IMR-90 (cell line): ENCODE data around the gene KRT33A. TPM values are rescaled to one million over a fixed set of nuclear protein-coding genes. Genes with fewer than 3 reads are reported as not detected.

Source experiments
- ATAC-seq: fragments of 200-7000 bp; cut with Tn5 transposase; 2 replicates; pipeline ENCODE4 v1.9.1; 2020; ENCODE audit warnings: low read depth, mild to moderate bottlenecking, moderate library complexity
- BruUV-seq: library from RNA; stranded (reverse); fragments of 400-500 nt; replicated peaks from 2 replicates; lab custom pipeline; 2021; lab: Mats Ljungman, UMichigan
- CTCF ChIA-PET: fragments of 300-600 bp; formaldehyde crosslinking; extraction: SDS; loops from one replicate; lab custom pipeline; 2021; ENCODE audit warnings: antibody characterized with exemption; lab: Yijun Ruan, JAX
- POLR2A ChIA-PET: fragments of 300-600 bp; sonication (Branson Sonifier 250); formaldehyde crosslinking; loops from one replicate; lab custom pipeline; 2022; ENCODE audit warnings: antibody characterized with exemption; ENCODE audit not compliant: unreplicated experiment; lab: Charles Lee
- DNase-seq: peaks from one replicate; pipeline ENCODE4 v3.0.0; 2013
- H2AFZ ChIP-seq: replicated peaks from 2 replicates; pipeline ENCODE3; 2013; ENCODE audit warnings: low read length, mild to moderate bottlenecking; ENCODE audit not compliant: poor library complexity
- H2AK5ac ChIP-seq: 2 replicates; pipeline ENCODE4 v1.6.1; 2013; ENCODE audit warnings: low read depth, low read length, inconsistent platforms
- H2AK9ac ChIP-seq: replicated peaks from 2 replicates; pipeline ENCODE3; 2013; ENCODE audit warnings: mild to moderate bottlenecking, low read depth, low read length, moderate library complexity; ENCODE audit not compliant: poor library complexity
- H2BK120ac ChIP-seq: 2 replicates; pipeline ENCODE4 v1.6.1; 2013; ENCODE audit warnings: low read depth, low read length, inconsistent platforms
- H2BK15ac ChIP-seq: 3 replicates; pipeline ENCODE4 v1.6.1; 2013; ENCODE audit warnings: low read depth, low read length, inconsistent platforms
- H2BK20ac ChIP-seq: 2 replicates; pipeline ENCODE4 v1.6.1; 2013; ENCODE audit warnings: low read depth, mild to moderate bottlenecking, inconsistent platforms, low read length, moderate library complexity
- H2BK5ac ChIP-seq: 2 replicates; pipeline ENCODE4 v1.6.1; 2013; ENCODE audit warnings: mild to moderate bottlenecking, low read depth, low read length, inconsistent platforms; ENCODE audit not compliant: poor library complexity, severe bottlenecking
- H3K14ac ChIP-seq: replicated peaks from 2 replicates; pipeline ENCODE4 v1.6.1; 2013; ENCODE audit warnings: low read depth, low read length, inconsistent platforms
- H3K18ac ChIP-seq: 2 replicates; pipeline ENCODE4 v1.6.1; 2013; ENCODE audit warnings: low read depth, low read length, control low read depth
- H3K23ac ChIP-seq: 2 replicates; pipeline ENCODE4 v1.6.1; 2013; ENCODE audit warnings: low read depth, low read length, inconsistent platforms
- H3K27ac ChIP-seq: 2 replicates; pipeline ENCODE4 v1.5.1; 2013; ENCODE audit warnings: mild to moderate bottlenecking, control low read depth, low read length; ENCODE audit not compliant: insufficient read depth
- H3K27me3 ChIP-seq: 2 replicates; pipeline ENCODE4 v1.6.1; 2013; ENCODE audit warnings: low read length; ENCODE audit not compliant: control insufficient read depth, insufficient read depth
- H3K36me3 ChIP-seq: 2 replicates; pipeline ENCODE4 v1.6.1; 2013; ENCODE audit warnings: low read length, mixed read lengths; ENCODE audit not compliant: control insufficient read depth, insufficient read depth
- H3K4ac ChIP-seq: 2 replicates; pipeline ENCODE4 v1.6.1; 2013; ENCODE audit warnings: low read depth, low read length, inconsistent platforms
- H3K4me1 ChIP-seq: 2 replicates; pipeline ENCODE4 v1.6.1; 2013; ENCODE audit warnings: low read length, mixed read lengths; ENCODE audit not compliant: control insufficient read depth, insufficient read depth
- H3K4me2 ChIP-seq: 2 replicates; pipeline ENCODE4 v1.6.1; 2013; ENCODE audit warnings: low read depth, mild to moderate bottlenecking, control low read depth, low read length, moderate library complexity
- H3K4me3 ChIP-seq: 2 replicates; pipeline ENCODE4 v1.5.1; 2013; ENCODE audit warnings: low read depth, mild to moderate bottlenecking, control low read depth, low read length, moderate library complexity; ENCODE audit not compliant: insufficient read depth
- H3K56ac ChIP-seq: 2 replicates; pipeline ENCODE4 v1.6.1; 2013; ENCODE audit warnings: low read length, inconsistent platforms; ENCODE audit not compliant: insufficient read depth; ENCODE audit errors: extremely low read depth
- H3K79me1 ChIP-seq, 2 experiments: 2 replicates each; pipeline ENCODE4 v1.6.1; 2013; ENCODE audit warnings: low read length in 2 of 2, inconsistent platforms in 1 of 2, low read depth in 1 of 2
- H3K9ac ChIP-seq: 2 replicates; pipeline ENCODE4 v1.6.1; 2013; ENCODE audit warnings: low read depth, low read length, control low read depth
- H3K9me1 ChIP-seq: 2 replicates; pipeline ENCODE4 v1.6.1; 2013; ENCODE audit warnings: low read length, inconsistent platforms; ENCODE audit not compliant: insufficient read depth
- H3K9me3 ChIP-seq: 2 replicates; pipeline ENCODE4 v1.6.1; 2013; ENCODE audit warnings: low read length; ENCODE audit not compliant: control insufficient read depth, insufficient read depth
- H4K20me1 ChIP-seq: 2 replicates; pipeline ENCODE4 v1.6.1; 2013; ENCODE audit warnings: low read length, inconsistent platforms; ENCODE audit not compliant: insufficient read depth
- H4K5ac ChIP-seq: 2 replicates; pipeline ENCODE4 v1.6.1; 2013; ENCODE audit warnings: mild to moderate bottlenecking, low read depth, low read length, control low read depth
- H4K8ac ChIP-seq, 2 experiments: 2 replicates each; pipeline ENCODE4 v1.6.1; 2013; ENCODE audit warnings: low read depth in 2 of 2, low read length in 2 of 2, control low read depth in 1 of 2, inconsistent platforms in 1 of 2
- H4K91ac ChIP-seq: 2 replicates; pipeline ENCODE4 v1.6.1; 2013; ENCODE audit warnings: low read depth, low read length, inconsistent platforms; ENCODE audit not compliant: insufficient read depth
- BHLHE40 ChIP-seq: fragments of 150-350 bp; IDR thresholded peaks from 2 replicates; pipeline ENCODE4 v1.6.1; 2016; ENCODE audit warnings: mild to moderate bottlenecking, low read depth, low read length
- CEBPB ChIP-seq: IDR thresholded peaks from 2 replicates; pipeline ENCODE4 v1.6.1; 2012; ENCODE audit warnings: low read depth, low read length, improper control_type of control experiment
- CHD1 ChIP-seq: IDR thresholded peaks from 2 replicates; pipeline ENCODE4 v1.6.1; 2012; ENCODE audit warnings: low read depth, low read length, improper control_type of control experiment
- CTCF ChIP-seq: conservative IDR thresholded peaks from 2 replicates; pipeline ENCODE4 v1.5.1; 2012; ENCODE audit warnings: mild to moderate bottlenecking, low read depth, low read length, improper control_type of control experiment
- ELK1 ChIP-seq: fragments of 150-350 bp; IDR thresholded peaks from 2 replicates; pipeline ENCODE4 v1.6.1; 2016; ENCODE audit warnings: low read depth, mild to moderate bottlenecking, low read length, moderate library complexity, borderline replicate concordance
- FOS ChIP-seq: fragments of 150-350 bp; IDR thresholded peaks from 2 replicates; pipeline ENCODE4 v1.6.1; 2016; ENCODE audit warnings: low read depth, low read length
- MAFK ChIP-seq: IDR thresholded peaks from 2 replicates; pipeline ENCODE4 v1.6.1; 2012; ENCODE audit warnings: low read depth, low read length, improper control_type of control experiment
- MAZ ChIP-seq: IDR thresholded peaks from 2 replicates; pipeline ENCODE4 v1.6.1; 2012; ENCODE audit warnings: low read depth, mild to moderate bottlenecking, low read length, improper control_type of control experiment, moderate library complexity, borderline replicate concordance
- MXI1 ChIP-seq: IDR thresholded peaks from 2 replicates; pipeline ENCODE4 v1.6.1; 2012; ENCODE audit warnings: low read depth, mild to moderate bottlenecking, low read length, moderate library complexity, borderline replicate concordance
- NFE2L2 ChIP-seq: fragments of 150-350 bp; IDR thresholded peaks from 2 replicates; pipeline ENCODE4 v1.6.1; 2016; ENCODE audit warnings: low read depth, mild to moderate bottlenecking, low read length
- POLR2A ChIP-seq: IDR thresholded peaks from 2 replicates; pipeline ENCODE4 v1.6.1; 2012; ENCODE audit warnings: mild to moderate bottlenecking, low read depth, low read length
- RAD21 ChIP-seq: IDR thresholded peaks from 2 replicates; pipeline ENCODE4 v1.6.1; 2012; ENCODE audit warnings: low read length, improper control_type of control experiment
- RCOR1 ChIP-seq: IDR thresholded peaks from 2 replicates; pipeline ENCODE4 v1.6.1; 2012; ENCODE audit warnings: mild to moderate bottlenecking, low read length, improper control_type of control experiment; ENCODE audit not compliant: insufficient replicate concordance
- RFX5 ChIP-seq: IDR thresholded peaks from 2 replicates; pipeline ENCODE4 v1.8.0; 2012; ENCODE audit warnings: low read depth, mild to moderate bottlenecking, low read length, moderate library complexity
- SMC3 ChIP-seq: fragments of 150-350 bp; IDR thresholded peaks from 2 replicates; pipeline ENCODE4 v1.6.1; 2016; ENCODE audit warnings: low read depth, mild to moderate bottlenecking, antibody characterized with exemption, low read length, moderate library complexity
- whole genome bisulfite sequencing, 2 experiments: methylation state at CpG; one replicate each; pipeline versions ENCODE4 v1.1.5 to v1.1.7; 2013; ENCODE audit warnings: missing lambda C conversion rate in 2 of 2; ENCODE audit not compliant: insufficient read length in 1 of 2; ENCODE audit errors: extremely low coverage in 2 of 2; 5-methylcytosine and 5-hydroxymethylcytosine counted together
- dilution Hi-C: fragments of 300-500 bp; cut with HindIII; formaldehyde crosslinking; loops from one replicate; pipeline ENCODE4 v1.14.3; 2018; ENCODE audit warnings: low sequenced_read_pairs; ENCODE audit not compliant: unreplicated experiment
- in situ Hi-C: fragments of 300-500 bp; cut with MboI; formaldehyde crosslinking; loops from 3 replicates; pipeline ENCODE4 v1.14.3; 2019; ENCODE audit warnings: low sequenced_read_pairs, inconsistent platforms, mixed read lengths
- intact Hi-C: fragments of 100-400 bp; cut with micrococcal nuclease; formaldehyde crosslinking; loops from 2 replicates; pipeline ENCODE4 v1.10.0; 2022
- polyA plus RNA-seq, 3 experiments: library from polyadenylated mRNA; depleted of rRNA; stranded (reverse); fragments of >200 nt; gene quantifications; 2 replicates each; pipeline ENCODE4 v1.2.3, GENCODE V29; 2012; ENCODE audit warnings: low replicate concordance in 1 of 3
- total RNA-seq: library from RNA; depleted of rRNA; stranded (reverse); fragments of >200 nt; gene quantifications from 2 replicates; pipeline ENCODE4 v1.2.3, GENCODE V29; 2012
- TF ChIP-seq, protein P1 (sequence below): fragments of 150-350 bp; IDR thresholded peaks from 2 replicates; pipeline ENCODE4 v1.6.1; 2017; ENCODE audit warnings: mild to moderate bottlenecking, antibody characterized with exemption, low read length, low read depth

KRT33A gene
- total and polyA plus RNA-seq, 2 of the 4 experiments (the other 2 are of a cell fraction) = not detected

- Histone ChIP-seq H2BK5ac (no peak overlapping the region), H3K9me1 (peaks cover 5% of the 10 kb centered on the region; the same call in 1 of the 2 replicates), H3K4ac (no peak overlapping the region), H3K36me3 (no peaks in the 10 kb centered on the region), H2AFZ (no peak overlapping the region), H2AK5ac (no peak overlapping the region), H2AK9ac (no peak overlapping the region), H3K23ac (no peak overlapping the region), H3K4me3 (no peak overlapping the region), H4K8ac (no peak overlapping the region), H4K5ac (no peak overlapping the region), H3K4me1 (no peaks in the 10 kb centered on the region), H3K9me3 (no peaks in the 10 kb centered on the region), H3K9ac (no peak overlapping the region), H2BK20ac (no peak overlapping the region), H2BK15ac (no peak overlapping the region), H3K18ac (no peak overlapping the region), H3K4me2 (no peak overlapping the region), H3K56ac (no peak overlapping the region), H3K27ac (no peak overlapping the region), H3K14ac (no peak overlapping the region), H3K79me1 (no peaks in the 10 kb centered on the region), H4K91ac (no peak overlapping the region), H3K27me3 (peaks cover 2% of the 10 kb centered on the region; the same call in 1 of the 2 replicates), H4K20me1 (no peaks in the 10 kb centered on the region), H2BK120ac (no peak overlapping the region)
- ChIA-PET POLR2A (no interaction called here), CTCF (no interaction called here)
- intact Hi-C loops = no loop called here
- BruUV-seq = no TSS peak
- dilution Hi-C loops = no loop called here
- ATAC-seq = no peak
- no peak for DNase-seq
- in situ Hi-C loops = no loop called here
- TF ChIP-seq RAD21 (no peak), ELK1 (no peak), CHD1 (no peak), RCOR1 (no peak), CTCF (no peak), NFE2L2 (no peak), MAZ (no peak), CEBPB (no peak), BHLHE40 (no peak), RFX5 (no peak), MXI1 (no peak), MAFK (no peak), SMC3 (no peak), POLR2A (no peak), FOS (no peak)
- TF ChIP-seq, protein P1, sequence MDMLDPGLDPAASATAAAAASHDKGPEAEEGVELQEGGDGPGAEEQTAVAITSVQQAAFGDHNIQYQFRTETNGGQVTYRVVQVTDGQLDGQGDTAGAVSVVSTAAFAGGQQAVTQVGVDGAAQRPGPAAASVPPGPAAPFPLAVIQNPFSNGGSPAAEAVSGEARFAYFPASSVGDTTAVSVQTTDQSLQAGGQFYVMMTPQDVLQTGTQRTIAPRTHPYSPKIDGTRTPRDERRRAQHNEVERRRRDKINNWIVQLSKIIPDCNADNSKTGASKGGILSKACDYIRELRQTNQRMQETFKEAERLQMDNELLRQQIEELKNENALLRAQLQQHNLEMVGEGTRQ = no peak
- WGBS, 2 experiments = 80% methylated on average over 2 of the region's 4 CpGs; no CpG with 5 or more reads in 1 of the 2 experiments
These were observed 47.6 kb downstream of the KRT33A start for GRCh38 chr17:41302981-41303380.
